ENCODE measurements around the gene HYLS1.

- no peak for TF ChIP-seq POLR2A (IDR thresholded peaks at IDR 0.05)
- TF ChIP-seq, protein P1, sequence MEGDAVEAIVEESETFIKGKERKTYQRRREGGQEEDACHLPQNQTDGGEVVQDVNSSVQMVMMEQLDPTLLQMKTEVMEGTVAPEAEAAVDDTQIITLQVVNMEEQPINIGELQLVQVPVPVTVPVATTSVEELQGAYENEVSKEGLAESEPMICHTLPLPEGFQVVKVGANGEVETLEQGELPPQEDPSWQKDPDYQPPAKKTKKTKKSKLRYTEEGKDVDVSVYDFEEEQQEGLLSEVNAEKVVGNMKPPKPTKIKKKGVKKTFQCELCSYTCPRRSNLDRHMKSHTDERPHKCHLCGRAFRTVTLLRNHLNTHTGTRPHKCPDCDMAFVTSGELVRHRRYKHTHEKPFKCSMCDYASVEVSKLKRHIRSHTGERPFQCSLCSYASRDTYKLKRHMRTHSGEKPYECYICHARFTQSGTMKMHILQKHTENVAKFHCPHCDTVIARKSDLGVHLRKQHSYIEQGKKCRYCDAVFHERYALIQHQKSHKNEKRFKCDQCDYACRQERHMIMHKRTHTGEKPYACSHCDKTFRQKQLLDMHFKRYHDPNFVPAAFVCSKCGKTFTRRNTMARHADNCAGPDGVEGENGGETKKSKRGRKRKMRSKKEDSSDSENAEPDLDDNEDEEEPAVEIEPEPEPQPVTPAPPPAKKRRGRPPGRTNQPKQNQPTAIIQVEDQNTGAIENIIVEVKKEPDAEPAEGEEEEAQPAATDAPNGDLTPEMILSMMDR (IDR thresholded peaks at IDR 0.05 in 8 of 11, conservative IDR thresholded peaks at IDR 0.05 in 3 of 11), result no peak
Measured at GRCh38 chr11:125939081-125939521, 51.6 kb downstream of the HYLS1 start.

All from spleen (tissue), 7 donors.